Neural progenitor cell (in vitro differentiated cells): Measurements from ENCODE around the gene CLEC18C. TPM values are rescaled to one million over a fixed set of nuclear protein-coding genes. Genes with fewer than 3 reads are reported as not detected.
"Not testable (repeated sequence)": the region's sequence is repeated elsewhere in the genome, so short reads cannot be mapped to it uniquely, and the experiment has no call there.

Experiments used
- DNase-seq: peaks from one replicate; pipeline ENCODE4 v3.0.0-alpha.2; 2016; ENCODE audit warnings: low spot score
- H2AFZ ChIP-seq: fragments of 200-600 bp; sonication (generic); replicated peaks from 2 replicates; pipeline ENCODE4 v1.6.1; 2016; ENCODE audit warnings: antibody characterized with exemption
- H3F3A ChIP-seq: fragments of 200-600 bp; sonication (generic); 2 replicates; pipeline ENCODE4 v1.6.1; 2016; ENCODE audit warnings: antibody characterized with exemption, low read depth
- H3K27ac ChIP-seq: fragments of 200-600 bp; sonication (generic); 2 replicates; pipeline ENCODE4 v1.5.1; 2016; ENCODE audit warnings: mild to moderate bottlenecking
- H3K27me3 ChIP-seq: fragments of 200-600 bp; sonication (generic); 2 replicates; pipeline ENCODE4 v1.6.1; 2016; ENCODE audit warnings: mild to moderate bottlenecking, moderate library complexity
- H3K36me3 ChIP-seq: fragments of 200-600 bp; sonication (generic); 2 replicates; pipeline ENCODE4 v1.5.1; 2016
- H3K4me1 ChIP-seq: fragments of 200-600 bp; sonication (generic); 2 replicates; pipeline ENCODE4 v1.6.1; 2016; ENCODE audit warnings: mixed run types
- H3K4me2 ChIP-seq: fragments of 200-600 bp; sonication (generic); 2 replicates; pipeline ENCODE4 v1.6.1; 2016
- H3K4me3 ChIP-seq: fragments of 200-600 bp; sonication (generic); 2 replicates; pipeline ENCODE4 v1.5.1; 2016
- H3K79me2 ChIP-seq: fragments of 200-600 bp; sonication (generic); 2 replicates; pipeline ENCODE4 v1.6.1; 2016; ENCODE audit warnings: low read depth
- H3K9ac ChIP-seq: fragments of 200-600 bp; sonication (generic); 2 replicates; pipeline ENCODE4 v1.6.1; 2016
- H3K9me3 ChIP-seq: fragments of 200-600 bp; sonication (generic); 2 replicates; pipeline ENCODE4 v1.5.1; 2016; ENCODE audit warnings: low read depth
- H4K20me1 ChIP-seq: fragments of 200-600 bp; sonication (generic); 2 replicates; pipeline ENCODE4 v1.6.1; 2016; ENCODE audit warnings: low read depth
- H3K27ac Mint-ChIP-seq: 3 replicates; pipeline ENCODE4 v1.8.0; 2021; ENCODE audit warnings: mixed read lengths
- H3K27me3 Mint-ChIP-seq: 2 replicates; pipeline ENCODE4 v1.8.0; 2022; ENCODE audit warnings: low read depth, mild to moderate bottlenecking, inconsistent platforms, moderate library complexity, mixed read lengths; ENCODE audit not compliant: insufficient read depth
- H3K36me3 Mint-ChIP-seq: 3 replicates; pipeline ENCODE4 v1.8.0; 2021; ENCODE audit warnings: mixed read lengths
- H3K4me1 Mint-ChIP-seq: 3 replicates; pipeline ENCODE4 v1.8.0; 2021; ENCODE audit warnings: mixed read lengths
- H3K4me3 Mint-ChIP-seq: 3 replicates; pipeline ENCODE4 v1.8.0; 2021; ENCODE audit warnings: mild to moderate bottlenecking, moderate library complexity, mixed read lengths
- H3K9me3 Mint-ChIP-seq: 3 replicates; pipeline ENCODE4 v1.8.0; 2020; ENCODE audit warnings: mixed read lengths
- EZH2 ChIP-seq: fragments of 200-600 bp; sonication (generic); IDR thresholded peaks from 2 replicates; pipeline ENCODE4 v1.6.1; 2017; ENCODE audit warnings: antibody characterized with exemption, mild to moderate bottlenecking, moderate library complexity
- EZH2phosphoT487 ChIP-seq: fragments of 200-600 bp; sonication (generic); IDR thresholded peaks from 2 replicates; pipeline ENCODE4 v1.6.1; 2017; ENCODE audit warnings: antibody characterized with exemption
- total RNA-seq: library from RNA; depleted of rRNA; stranded (reverse); fragments of >200 nt; gene quantifications from 2 replicates; pipeline ENCODE4 v1.2.3, GENCODE V29; 2015; ENCODE audit warnings: low replicate concordance
- TF ChIP-seq, protein P1 (sequence below): fragments of 200-600 bp; sonication (generic); IDR thresholded peaks from 2 replicates; pipeline ENCODE4 v1.5.1; 2017; ENCODE audit warnings: antibody characterized with exemption, mild to moderate bottlenecking

The CLEC18C gene
- total RNA-seq, 1 donor from 2014 or later: 0.51 TPM

GRCh38 chr16:70151941-70152509 lies 21.6 kb upstream of the CLEC18C start:
- no peak overlapping the region for H2AFZ ChIP-seq
- no peaks in the 10 kb centered on the region for H3K27me3 ChIP-seq
- H3K9me3 Mint-ChIP-seq: no peaks in the 10 kb centered on the region
- peaks cover 43% of the 10 kb centered on the region for H3K36me3 Mint-ChIP-seq
- no peaks in the 10 kb centered on the region for H3K27me3 Mint-ChIP-seq
- H3K4me1 ChIP-seq: no peaks in the 10 kb centered on the region
- peaks cover 9% of the 10 kb centered on the region for H4K20me1 ChIP-seq
- no peak overlapping the region for H3K4me3 Mint-ChIP-seq
- H3K36me3 ChIP-seq: peaks cover 4% of the 10 kb centered on the region
- H3K9ac ChIP-seq: no peak overlapping the region
- H3K4me2 ChIP-seq: no peak overlapping the region
- no peaks in the 10 kb centered on the region for H3K9me3 ChIP-seq
- H3K27ac ChIP-seq: no peak overlapping the region
- H3K4me3 ChIP-seq: no peak overlapping the region
- no peak for DNase-seq
- H3F3A ChIP-seq: no peaks in the 10 kb centered on the region
- H3K4me1 Mint-ChIP-seq: no peaks in the 10 kb centered on the region
- H3K79me2 ChIP-seq: no peaks in the 10 kb centered on the region
- TF ChIP-seq EZH2 (no peak), EZH2phosphoT487 (no peak)
- TF ChIP-seq, protein P1, sequence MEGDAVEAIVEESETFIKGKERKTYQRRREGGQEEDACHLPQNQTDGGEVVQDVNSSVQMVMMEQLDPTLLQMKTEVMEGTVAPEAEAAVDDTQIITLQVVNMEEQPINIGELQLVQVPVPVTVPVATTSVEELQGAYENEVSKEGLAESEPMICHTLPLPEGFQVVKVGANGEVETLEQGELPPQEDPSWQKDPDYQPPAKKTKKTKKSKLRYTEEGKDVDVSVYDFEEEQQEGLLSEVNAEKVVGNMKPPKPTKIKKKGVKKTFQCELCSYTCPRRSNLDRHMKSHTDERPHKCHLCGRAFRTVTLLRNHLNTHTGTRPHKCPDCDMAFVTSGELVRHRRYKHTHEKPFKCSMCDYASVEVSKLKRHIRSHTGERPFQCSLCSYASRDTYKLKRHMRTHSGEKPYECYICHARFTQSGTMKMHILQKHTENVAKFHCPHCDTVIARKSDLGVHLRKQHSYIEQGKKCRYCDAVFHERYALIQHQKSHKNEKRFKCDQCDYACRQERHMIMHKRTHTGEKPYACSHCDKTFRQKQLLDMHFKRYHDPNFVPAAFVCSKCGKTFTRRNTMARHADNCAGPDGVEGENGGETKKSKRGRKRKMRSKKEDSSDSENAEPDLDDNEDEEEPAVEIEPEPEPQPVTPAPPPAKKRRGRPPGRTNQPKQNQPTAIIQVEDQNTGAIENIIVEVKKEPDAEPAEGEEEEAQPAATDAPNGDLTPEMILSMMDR: no peak
- no peak overlapping the region for H3K27ac Mint-ChIP-seq

GRCh38 chr16:70152578-70153302 lies 20.8 kb upstream of the CLEC18C start:
- no peak overlapping the region for H3K9ac ChIP-seq
- peaks cover 9% of the 10 kb centered on the region for H4K20me1 ChIP-seq
- Mint-ChIP-seq H3K36me3 (peaks cover 47% of the 10 kb centered on the region), H3K4me3 (no peak overlapping the region), H3K27me3 (no peaks in the 10 kb centered on the region), H3K27ac (peak overlapping the region; percentile 58), H3K4me1 (no peaks in the 10 kb centered on the region), H3K9me3 (no peaks in the 10 kb centered on the region)
- H3K4me3 ChIP-seq: no peak overlapping the region
- H3F3A ChIP-seq: no peaks in the 10 kb centered on the region
- H3K27ac ChIP-seq: no peak overlapping the region
- peaks cover 4% of the 10 kb centered on the region for H3K36me3 ChIP-seq
- H3K9me3 ChIP-seq: no peaks in the 10 kb centered on the region
- H3K4me1 ChIP-seq: no peaks in the 10 kb centered on the region
- no peaks in the 10 kb centered on the region for H3K79me2 ChIP-seq
- H3K4me2 ChIP-seq: no peak overlapping the region
- DNase-seq: no peak
- no peaks in the 10 kb centered on the region for H3K27me3 ChIP-seq
- no peak overlapping the region for H2AFZ ChIP-seq
- TF ChIP-seq, protein P1: no peak
- TF ChIP-seq EZH2: no peak
- no peak for TF ChIP-seq EZH2phosphoT487

DNA sequence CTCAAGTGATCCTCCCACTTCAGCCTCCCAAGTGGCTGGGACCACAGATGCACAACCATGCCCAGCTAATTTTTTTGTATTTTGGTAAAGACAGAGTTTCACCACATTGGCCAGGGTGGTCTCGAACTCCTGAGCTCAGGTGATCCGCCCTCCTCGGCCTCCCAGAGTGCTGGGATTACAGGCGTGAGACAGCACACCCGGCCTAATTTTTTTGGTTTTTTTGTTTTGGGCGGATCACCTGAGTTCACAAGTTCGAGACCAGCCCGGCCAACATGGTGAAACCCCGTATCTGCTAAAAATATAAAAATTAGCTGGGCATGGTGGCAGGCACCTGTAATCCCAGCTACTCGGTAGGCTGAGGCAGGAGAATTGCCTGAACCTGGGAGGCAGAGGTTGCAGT lies 18.9 kb upstream of the CLEC18C start:
- H3K9me3 Mint-ChIP-seq, H3F3A ChIP-seq, H3K4me1 ChIP-seq, H3K79me2 ChIP-seq, H3K27me3 Mint-ChIP-seq, H3K4me2 ChIP-seq, H4K20me1 ChIP-seq, H3K9me3 ChIP-seq, H3K27me3 ChIP-seq, H3K36me3 ChIP-seq, H3K27ac ChIP-seq, H3K4me3 ChIP-seq, H3K4me3 Mint-ChIP-seq, DNase-seq, H3K4me1 Mint-ChIP-seq, H3K27ac Mint-ChIP-seq, H3K9ac ChIP-seq, H2AFZ ChIP-seq: not testable (repeated sequence)
- H3K36me3 Mint-ChIP-seq: peaks cover 37% of the 10 kb centered on the region
